ENCODE measurements around the gene FAN1.

Gene FAN1

DNA sequence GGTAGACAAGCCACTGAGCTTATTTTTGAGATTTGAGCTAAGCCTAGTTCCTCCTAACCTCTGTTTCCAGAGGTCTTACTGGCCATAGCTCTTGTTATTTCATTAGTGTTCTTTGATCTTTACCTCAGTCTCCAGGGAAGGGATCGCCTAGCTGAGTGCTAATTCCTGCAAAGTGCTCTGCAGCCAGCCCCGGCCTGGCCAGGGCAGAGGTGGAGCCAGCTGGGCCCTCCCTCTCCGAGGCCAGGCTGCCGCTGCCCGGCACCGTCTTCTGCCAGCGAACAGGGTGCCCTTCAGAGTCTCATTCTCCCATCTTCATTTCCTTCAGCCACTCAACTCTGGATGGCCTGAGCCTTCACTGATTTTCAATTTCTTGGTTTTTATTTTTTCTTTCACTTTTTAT, 19.7 kb downstream of the FAN1 start:
- H3K9me3 ChIP-seq (ENCODE audit: insufficient read depth, low read length), result no peaks in the 10 kb centered on the region
- H3K27me3 ChIP-seq (ENCODE audit: low read depth, low read length), result no peaks in the 10 kb centered on the region
- no peaks in the 10 kb centered on the region for H3K79me2 ChIP-seq (ENCODE audit: low read length)
- no peaks in the 10 kb centered on the region for H4K20me1 ChIP-seq (ENCODE audit: insufficient read depth, low read length)
- H3K36me3 ChIP-seq (replicated peaks; ENCODE audit: low read depth, low read length), result peaks cover 30% of the 10 kb centered on the region
- no peak overlapping the region for H3K4me2 ChIP-seq (ENCODE audit: low read length)
- H3K9ac ChIP-seq (ENCODE audit: low read length), result no peak overlapping the region
- H3K27ac ChIP-seq (ENCODE audit: low read length), result no peak overlapping the region
- no peak overlapping the region for H2AFZ ChIP-seq (ENCODE audit: low read depth, low read length)
- H3K4me1 ChIP-seq (ENCODE audit: low read length), result peaks cover 19% of the 10 kb centered on the region
- H3K4me3 ChIP-seq (ENCODE audit: low read length), result no peak overlapping the region
- TF ChIP-seq EZH2phosphoT487 (IDR thresholded peaks at IDR 0.05; ENCODE audit: low read depth), result no peak
- TF ChIP-seq, protein P1, sequence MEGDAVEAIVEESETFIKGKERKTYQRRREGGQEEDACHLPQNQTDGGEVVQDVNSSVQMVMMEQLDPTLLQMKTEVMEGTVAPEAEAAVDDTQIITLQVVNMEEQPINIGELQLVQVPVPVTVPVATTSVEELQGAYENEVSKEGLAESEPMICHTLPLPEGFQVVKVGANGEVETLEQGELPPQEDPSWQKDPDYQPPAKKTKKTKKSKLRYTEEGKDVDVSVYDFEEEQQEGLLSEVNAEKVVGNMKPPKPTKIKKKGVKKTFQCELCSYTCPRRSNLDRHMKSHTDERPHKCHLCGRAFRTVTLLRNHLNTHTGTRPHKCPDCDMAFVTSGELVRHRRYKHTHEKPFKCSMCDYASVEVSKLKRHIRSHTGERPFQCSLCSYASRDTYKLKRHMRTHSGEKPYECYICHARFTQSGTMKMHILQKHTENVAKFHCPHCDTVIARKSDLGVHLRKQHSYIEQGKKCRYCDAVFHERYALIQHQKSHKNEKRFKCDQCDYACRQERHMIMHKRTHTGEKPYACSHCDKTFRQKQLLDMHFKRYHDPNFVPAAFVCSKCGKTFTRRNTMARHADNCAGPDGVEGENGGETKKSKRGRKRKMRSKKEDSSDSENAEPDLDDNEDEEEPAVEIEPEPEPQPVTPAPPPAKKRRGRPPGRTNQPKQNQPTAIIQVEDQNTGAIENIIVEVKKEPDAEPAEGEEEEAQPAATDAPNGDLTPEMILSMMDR (IDR thresholded peaks at IDR 0.05; ENCODE audit: low read depth, low read length), result no peak

GRCh38 chr15:30924353-30924752, 20.6 kb downstream of the FAN1 start:
- H2AFZ ChIP-seq (ENCODE audit: low read depth, low read length), result no peak overlapping the region
- H3K9ac ChIP-seq (ENCODE audit: low read length), result no peak overlapping the region
- no peaks in the 10 kb centered on the region for H3K79me2 ChIP-seq (ENCODE audit: low read length)
- no peaks in the 10 kb centered on the region for H3K9me3 ChIP-seq (ENCODE audit: insufficient read depth, low read length)
- H3K27me3 ChIP-seq (ENCODE audit: low read depth, low read length), result no peaks in the 10 kb centered on the region
- H3K4me3 ChIP-seq (ENCODE audit: low read length), result no peak overlapping the region
- no peak overlapping the region for H3K27ac ChIP-seq (ENCODE audit: low read length)
- H3K36me3 ChIP-seq (replicated peaks; ENCODE audit: low read depth, low read length), result peaks cover 29% of the 10 kb centered on the region
- H3K4me2 ChIP-seq (ENCODE audit: low read length), result no peak overlapping the region
- peaks cover 28% of the 10 kb centered on the region for H3K4me1 ChIP-seq (ENCODE audit: low read length)
- no peak for TF ChIP-seq EZH2phosphoT487 (IDR thresholded peaks at IDR 0.05; ENCODE audit: low read depth)
- no peaks in the 10 kb centered on the region for H4K20me1 ChIP-seq (ENCODE audit: insufficient read depth, low read length)

GRCh38 chr15:30925686-30926085, 22.0 kb downstream of the FAN1 start:
- H4K20me1 ChIP-seq (ENCODE audit: insufficient read depth, low read length), result no peaks in the 10 kb centered on the region
- no peak overlapping the region for H3K4me2 ChIP-seq (ENCODE audit: low read length)
- H3K79me2 ChIP-seq (ENCODE audit: low read length), result no peaks in the 10 kb centered on the region
- H3K9me3 ChIP-seq (ENCODE audit: insufficient read depth, low read length), result no peaks in the 10 kb centered on the region
- TF ChIP-seq, protein P1 (IDR thresholded peaks at IDR 0.05; ENCODE audit: low read depth, low read length), result no peak
- no peak for TF ChIP-seq EZH2phosphoT487 (IDR thresholded peaks at IDR 0.05; ENCODE audit: low read depth)
- peaks cover 27% of the 10 kb centered on the region for H3K4me1 ChIP-seq (ENCODE audit: low read length)
- no peak overlapping the region for H3K4me3 ChIP-seq (ENCODE audit: low read length)
- H3K36me3 ChIP-seq (replicated peaks; ENCODE audit: low read depth, low read length), result peaks cover 29% of the 10 kb centered on the region
- no peak overlapping the region for H2AFZ ChIP-seq (ENCODE audit: low read depth, low read length)
- no peak overlapping the region for H3K9ac ChIP-seq (ENCODE audit: low read length)
- H3K27ac ChIP-seq (ENCODE audit: low read length), result no peak overlapping the region
- H3K27me3 ChIP-seq (ENCODE audit: low read depth, low read length), result no peaks in the 10 kb centered on the region

- H3K9me3 ChIP-seq (ENCODE audit: insufficient read depth, low read length), result no peaks in the 10 kb centered on the region
- H3K27ac ChIP-seq (ENCODE audit: low read length), result no peak overlapping the region
- H3K4me2 ChIP-seq (ENCODE audit: low read length), result no peak overlapping the region
- H3K27me3 ChIP-seq (ENCODE audit: low read depth, low read length), result no peaks in the 10 kb centered on the region
- TF ChIP-seq, protein P1 (IDR thresholded peaks at IDR 0.05; ENCODE audit: low read depth, low read length), result no peak
- no peak for TF ChIP-seq EZH2phosphoT487 (IDR thresholded peaks at IDR 0.05; ENCODE audit: low read depth)
- no peak overlapping the region for H2AFZ ChIP-seq (ENCODE audit: low read depth, low read length)
- peaks cover 32% of the 10 kb centered on the region for H3K4me1 ChIP-seq (ENCODE audit: low read length)
- H3K9ac ChIP-seq (ENCODE audit: low read length), result no peak overlapping the region
- H3K4me3 ChIP-seq (ENCODE audit: low read length), result no peak overlapping the region
- H4K20me1 ChIP-seq (ENCODE audit: insufficient read depth, low read length), result no peaks in the 10 kb centered on the region
- H3K79me2 ChIP-seq (ENCODE audit: low read length), result no peaks in the 10 kb centered on the region
- H3K36me3 ChIP-seq (replicated peaks; ENCODE audit: low read depth, low read length), result peaks cover 31% of the 10 kb centered on the region
These were observed 22.4 kb downstream of the FAN1 start for GRCh38 chr15:30926161-30926560.
